SK-N-SH treated with all-trans-retinoic acid at 6 μM for 48 hours (cell line): Measurements from ENCODE around the gene LY86.
"Not testable (repeated sequence)": the region's sequence is repeated elsewhere in the genome, so short reads cannot be mapped to it uniquely, and the experiment has no call there.

ENCODE experiments used
- ATAC-seq: fragments of 200-7000 bp; cut with Tn5 transposase; 3 replicates; pipeline ENCODE4 v1.9.1; 2020; ENCODE audit warnings: mild to moderate bottlenecking, moderate library complexity
- ARNTL ChIP-seq: fragments of 450-650 bp; formaldehyde crosslinking; IDR thresholded peaks from 2 replicates; pipeline ENCODE4 v1.5.0; 2020; ENCODE audit warnings: low read depth, mild to moderate bottlenecking, moderate library complexity, borderline replicate concordance
- BACH2 ChIP-seq: fragments of 250-450 bp; sonication (Bioruptor Pico); IDR thresholded peaks from 2 replicates; pipeline ENCODE4 v1.9.0; 2021; ENCODE audit warnings: mild to moderate bottlenecking, borderline replicate concordance
- CSDC2 ChIP-seq: fragments of 250-450 bp; sonication (Bioruptor Pico); IDR thresholded peaks from 2 replicates; pipeline ENCODE4 v1.5.0; 2020; ENCODE audit warnings: mild to moderate bottlenecking, moderate library complexity
- CSRNP3 ChIP-seq: fragments of 250-450 bp; sonication (Bioruptor Pico); IDR thresholded peaks from 2 replicates; pipeline ENCODE4 v1.5.1; 2021; ENCODE audit warnings: mild to moderate bottlenecking, moderate library complexity
- ESRRG ChIP-seq: fragments of 250-450 bp; sonication (Bioruptor Pico); IDR thresholded peaks from 2 replicates; pipeline ENCODE4 v1.6.1; 2021; ENCODE audit warnings: mild to moderate bottlenecking
- GLIS3 ChIP-seq: fragments of 250-450 bp; sonication (Bioruptor Pico); IDR thresholded peaks from 2 replicates; pipeline ENCODE4 v1.5.0; 2020; ENCODE audit warnings: mild to moderate bottlenecking, moderate library complexity
- ISL1 ChIP-seq: fragments of 250-450 bp; sonication (Bioruptor Pico); IDR thresholded peaks from 2 replicates; pipeline ENCODE4 v2.1.2; 2022; ENCODE audit warnings: mild to moderate bottlenecking, moderate library complexity
- OSR1 ChIP-seq: fragments of 250-450 bp; sonication (Bioruptor Pico); IDR thresholded peaks from 2 replicates; pipeline ENCODE4 v1.8.0; 2022; ENCODE audit warnings: moderate library complexity, mild to moderate bottlenecking, inconsistent platforms
- PPARA ChIP-seq: fragments of 250-450 bp; sonication (Bioruptor Pico); IDR thresholded peaks from 2 replicates; pipeline ENCODE4 v1.5.0; 2020; ENCODE audit warnings: mild to moderate bottlenecking, borderline replicate concordance
- RARB ChIP-seq: fragments of 250-450 bp; sonication (Bioruptor Pico); IDR thresholded peaks from 2 replicates; pipeline ENCODE4 v1.8.0; 2021; ENCODE audit warnings: mild to moderate bottlenecking, moderate library complexity
- SNAI2 ChIP-seq: fragments of 250-450 bp; sonication (Bioruptor Pico); IDR thresholded peaks from 2 replicates; pipeline ENCODE4 v1.5.0; 2020; ENCODE audit warnings: mild to moderate bottlenecking, moderate library complexity
- TCF4 ChIP-seq: fragments of 250-450 bp; sonication (Bioruptor Pico); IDR thresholded peaks from 2 replicates; pipeline ENCODE4 v1.8.0; 2021; ENCODE audit warnings: mild to moderate bottlenecking, moderate library complexity, borderline replicate concordance
- TOX ChIP-seq: fragments of 250-450 bp; sonication (Bioruptor Pico); IDR thresholded peaks from 2 replicates; pipeline ENCODE4 v1.8.0; 2021; ENCODE audit warnings: mild to moderate bottlenecking, moderate library complexity, borderline replicate concordance
- ZC3H10 ChIP-seq: fragments of 250-450 bp; sonication (Bioruptor Pico); IDR thresholded peaks from 2 replicates; pipeline ENCODE4 v1.5.1; 2021; ENCODE audit warnings: mild to moderate bottlenecking, moderate library complexity
- ZNF70 ChIP-seq: fragments of 450-650 bp; formaldehyde crosslinking; IDR thresholded peaks from 2 replicates; pipeline ENCODE4 v1.5.0; 2020; ENCODE audit warnings: mild to moderate bottlenecking, moderate library complexity
- ZNF8 ChIP-seq: fragments of 450-650 bp; formaldehyde crosslinking; IDR thresholded peaks from 2 replicates; pipeline ENCODE4 v1.5.0; 2020; ENCODE audit warnings: mild to moderate bottlenecking, moderate library complexity
- TF ChIP-seq, protein P1 (sequence below): fragments of 250-450 bp; sonication (Bioruptor Pico); IDR thresholded peaks from 2 replicates; pipeline ENCODE4 v1.5.0; 2020; ENCODE audit warnings: mild to moderate bottlenecking, moderate library complexity
- TF ChIP-seq, protein P2 (sequence below): fragments of 250-450 bp; sonication (Bioruptor Pico); IDR thresholded peaks from 2 replicates; pipeline ENCODE4 v1.8.0; 2020; ENCODE audit warnings: mild to moderate bottlenecking, moderate library complexity, borderline replicate concordance
- TF ChIP-seq, protein P3 (sequence below): fragments of 250-450 bp; sonication (Bioruptor Pico); IDR thresholded peaks from 2 replicates; pipeline ENCODE4 v1.5.1; 2020; ENCODE audit warnings: low read depth, mild to moderate bottlenecking, moderate library complexity
- TF ChIP-seq, protein P4 (sequence below): fragments of 250-450 bp; sonication (Bioruptor Pico); IDR thresholded peaks from 2 replicates; pipeline ENCODE4 v1.8.0; 2021; ENCODE audit warnings: low read depth, mild to moderate bottlenecking, moderate library complexity, borderline replicate concordance

LY86 gene

DNA sequence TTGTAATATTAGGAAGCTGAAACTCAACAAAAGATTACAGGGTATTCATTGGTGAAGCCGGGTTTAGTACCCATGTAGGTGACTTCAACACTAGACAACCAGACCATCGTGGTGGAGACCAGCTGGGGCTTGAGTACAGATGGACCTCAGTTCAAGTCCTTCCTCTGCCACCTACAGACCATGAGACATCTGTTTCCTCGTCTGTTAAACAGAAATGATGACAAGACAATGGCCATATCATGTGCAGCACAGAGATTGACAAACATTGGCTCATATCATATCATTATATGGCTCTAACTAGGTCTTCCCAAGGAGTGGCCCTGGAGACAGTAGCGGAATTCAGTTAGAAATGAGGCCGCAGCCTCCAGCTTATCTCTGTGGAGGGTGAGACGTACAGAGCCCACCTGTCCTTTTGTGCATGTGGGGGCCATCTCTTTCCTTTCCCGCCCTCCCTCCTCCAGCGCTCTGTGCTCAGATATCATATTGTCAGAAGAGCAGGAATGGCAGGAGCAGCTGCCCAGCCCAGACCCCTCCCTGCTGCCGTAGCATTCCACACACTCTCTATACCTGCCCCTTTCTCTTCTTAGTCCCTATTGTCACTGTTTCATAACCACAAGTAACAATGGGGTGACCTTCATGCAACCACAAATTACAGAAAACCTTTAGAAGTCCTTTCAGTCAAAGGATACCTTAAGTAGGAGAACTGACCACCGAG lies 75.1 kb downstream of the LY86 start (continued):
- TF ChIP-seq CSRNP3: no peak
- TF ChIP-seq OSR1 (CRISPR knock-in tag): no peak
- TF ChIP-seq, protein P1, sequence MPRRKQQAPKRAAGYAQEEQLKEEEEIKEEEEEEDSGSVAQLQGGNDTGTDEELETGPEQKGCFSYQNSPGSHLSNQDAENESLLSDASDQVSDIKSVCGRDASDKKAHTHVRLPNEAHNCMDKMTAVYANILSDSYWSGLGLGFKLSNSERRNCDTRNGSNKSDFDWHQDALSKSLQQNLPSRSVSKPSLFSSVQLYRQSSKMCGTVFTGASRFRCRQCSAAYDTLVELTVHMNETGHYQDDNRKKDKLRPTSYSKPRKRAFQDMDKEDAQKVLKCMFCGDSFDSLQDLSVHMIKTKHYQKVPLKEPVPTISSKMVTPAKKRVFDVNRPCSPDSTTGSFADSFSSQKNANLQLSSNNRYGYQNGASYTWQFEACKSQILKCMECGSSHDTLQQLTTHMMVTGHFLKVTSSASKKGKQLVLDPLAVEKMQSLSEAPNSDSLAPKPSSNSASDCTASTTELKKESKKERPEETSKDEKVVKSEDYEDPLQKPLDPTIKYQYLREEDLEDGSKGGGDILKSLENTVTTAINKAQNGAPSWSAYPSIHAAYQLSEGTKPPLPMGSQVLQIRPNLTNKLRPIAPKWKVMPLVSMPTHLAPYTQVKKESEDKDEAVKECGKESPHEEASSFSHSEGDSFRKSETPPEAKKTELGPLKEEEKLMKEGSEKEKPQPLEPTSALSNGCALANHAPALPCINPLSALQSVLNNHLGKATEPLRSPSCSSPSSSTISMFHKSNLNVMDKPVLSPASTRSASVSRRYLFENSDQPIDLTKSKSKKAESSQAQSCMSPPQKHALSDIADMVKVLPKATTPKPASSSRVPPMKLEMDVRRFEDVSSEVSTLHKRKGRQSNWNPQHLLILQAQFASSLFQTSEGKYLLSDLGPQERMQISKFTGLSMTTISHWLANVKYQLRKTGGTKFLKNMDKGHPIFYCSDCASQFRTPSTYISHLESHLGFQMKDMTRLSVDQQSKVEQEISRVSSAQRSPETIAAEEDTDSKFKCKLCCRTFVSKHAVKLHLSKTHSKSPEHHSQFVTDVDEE: no peak

DNA sequence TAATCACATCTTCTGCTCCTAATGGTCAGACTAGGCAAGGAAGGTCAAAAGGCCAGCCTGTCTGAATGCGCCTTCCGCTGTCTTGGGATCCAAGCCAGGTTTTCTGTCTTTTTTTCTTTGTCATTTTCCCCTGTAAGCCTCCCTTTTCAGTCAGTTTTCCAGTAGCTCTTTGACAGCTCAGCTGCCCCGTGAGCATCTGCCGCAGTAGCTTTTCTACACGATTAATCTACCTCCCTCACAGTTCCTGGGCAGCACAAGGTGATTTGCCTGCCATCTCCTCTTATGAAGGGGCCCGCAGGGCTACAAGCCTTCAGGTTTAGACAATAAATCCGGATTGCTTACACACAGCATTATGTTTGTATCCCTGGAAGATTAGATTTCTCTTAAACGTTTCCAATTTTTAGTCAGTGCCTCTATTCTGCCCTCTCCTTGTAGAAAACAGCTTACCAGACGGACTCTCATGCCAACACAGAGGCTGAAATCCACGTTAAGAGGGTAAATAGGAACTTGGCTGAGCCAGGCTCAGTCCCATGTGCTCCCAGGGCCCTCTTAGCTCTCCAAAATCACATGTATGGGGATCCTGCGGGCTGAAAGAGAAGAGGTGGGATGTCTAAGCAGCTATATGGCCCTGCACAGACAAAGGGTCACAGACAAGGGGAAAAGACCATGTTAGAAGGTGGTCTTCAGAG lies 77.2 kb downstream of the LY86 start:
- TF ChIP-seq, protein P1: no peak
- TF ChIP-seq CSRNP3 (no peak), GLIS3 (CRISPR knock-in tag) (no peak), CSDC2 (no peak), PPARA (CRISPR knock-in tag) (no peak), ZNF8 (CRISPR knock-in tag) (no peak), ISL1 (no peak), SNAI2 (no peak), ESRRG (no peak), ZC3H10 (CRISPR knock-in tag) (no peak), TOX (CRISPR knock-in tag) (no peak), BACH2 (CRISPR knock-in tag) (no peak), ZNF70 (no peak), RARB (CRISPR knock-in tag) (no peak), ARNTL (CRISPR knock-in tag) (no peak), TCF4 (CRISPR knock-in tag) (no peak), OSR1 (CRISPR knock-in tag) (no peak)
- TF ChIP-seq, protein P2, sequence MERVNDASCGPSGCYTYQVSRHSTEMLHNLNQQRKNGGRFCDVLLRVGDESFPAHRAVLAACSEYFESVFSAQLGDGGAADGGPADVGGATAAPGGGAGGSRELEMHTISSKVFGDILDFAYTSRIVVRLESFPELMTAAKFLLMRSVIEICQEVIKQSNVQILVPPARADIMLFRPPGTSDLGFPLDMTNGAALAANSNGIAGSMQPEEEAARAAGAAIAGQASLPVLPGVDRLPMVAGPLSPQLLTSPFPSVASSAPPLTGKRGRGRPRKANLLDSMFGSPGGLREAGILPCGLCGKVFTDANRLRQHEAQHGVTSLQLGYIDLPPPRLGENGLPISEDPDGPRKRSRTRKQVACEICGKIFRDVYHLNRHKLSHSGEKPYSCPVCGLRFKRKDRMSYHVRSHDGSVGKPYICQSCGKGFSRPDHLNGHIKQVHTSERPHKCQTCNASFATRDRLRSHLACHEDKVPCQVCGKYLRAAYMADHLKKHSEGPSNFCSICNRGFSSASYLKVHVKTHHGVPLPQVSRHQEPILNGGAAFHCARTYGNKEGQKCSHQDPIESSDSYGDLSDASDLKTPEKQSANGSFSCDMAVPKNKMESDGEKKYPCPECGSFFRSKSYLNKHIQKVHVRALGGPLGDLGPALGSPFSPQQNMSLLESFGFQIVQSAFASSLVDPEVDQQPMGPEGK (CRISPR knock-in tag): no peak
- TF ChIP-seq, protein P3, sequence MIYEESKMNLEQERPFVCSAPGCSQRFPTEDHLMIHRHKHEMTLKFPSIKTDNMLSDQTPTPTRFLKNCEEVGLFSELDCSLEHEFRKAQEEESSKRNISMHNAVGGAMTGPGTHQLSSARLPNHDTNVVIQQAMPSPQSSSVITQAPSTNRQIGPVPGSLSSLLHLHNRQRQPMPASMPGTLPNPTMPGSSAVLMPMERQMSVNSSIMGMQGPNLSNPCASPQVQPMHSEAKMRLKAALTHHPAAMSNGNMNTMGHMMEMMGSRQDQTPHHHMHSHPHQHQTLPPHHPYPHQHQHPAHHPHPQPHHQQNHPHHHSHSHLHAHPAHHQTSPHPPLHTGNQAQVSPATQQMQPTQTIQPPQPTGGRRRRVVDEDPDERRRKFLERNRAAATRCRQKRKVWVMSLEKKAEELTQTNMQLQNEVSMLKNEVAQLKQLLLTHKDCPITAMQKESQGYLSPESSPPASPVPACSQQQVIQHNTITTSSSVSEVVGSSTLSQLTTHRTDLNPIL (CRISPR knock-in tag): no peak
- TF ChIP-seq, protein P4, sequence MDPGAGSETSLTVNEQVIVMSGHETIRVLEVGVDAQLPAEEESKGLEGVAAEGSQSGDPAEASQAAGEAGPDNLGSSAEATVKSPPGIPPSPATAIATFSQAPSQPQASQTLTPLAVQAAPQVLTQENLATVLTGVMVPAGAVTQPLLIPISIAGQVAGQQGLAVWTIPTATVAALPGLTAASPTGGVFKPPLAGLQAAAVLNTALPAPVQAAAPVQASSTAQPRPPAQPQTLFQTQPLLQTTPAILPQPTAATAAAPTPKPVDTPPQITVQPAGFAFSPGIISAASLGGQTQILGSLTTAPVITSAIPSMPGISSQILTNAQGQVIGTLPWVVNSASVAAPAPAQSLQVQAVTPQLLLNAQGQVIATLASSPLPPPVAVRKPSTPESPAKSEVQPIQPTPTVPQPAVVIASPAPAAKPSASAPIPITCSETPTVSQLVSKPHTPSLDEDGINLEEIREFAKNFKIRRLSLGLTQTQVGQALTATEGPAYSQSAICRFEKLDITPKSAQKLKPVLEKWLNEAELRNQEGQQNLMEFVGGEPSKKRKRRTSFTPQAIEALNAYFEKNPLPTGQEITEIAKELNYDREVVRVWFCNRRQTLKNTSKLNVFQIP (CRISPR knock-in tag): no peak
- no peak for ATAC-seq

- ATAC-seq: not testable (repeated sequence)
These were observed 81.6 kb downstream of the LY86 start for GRCh38 chr6:6670150-6670549.
